UCSD-AML1 (cell line): ENCODE results near the gene SLPI.

Experiments used
- DNase-seq: peaks from one replicate; lab custom pipeline; 2025; ENCODE audit not compliant: unreplicated experiment; lab: John Stamatoyannopoulos, UW

SLPI gene

DNA sequence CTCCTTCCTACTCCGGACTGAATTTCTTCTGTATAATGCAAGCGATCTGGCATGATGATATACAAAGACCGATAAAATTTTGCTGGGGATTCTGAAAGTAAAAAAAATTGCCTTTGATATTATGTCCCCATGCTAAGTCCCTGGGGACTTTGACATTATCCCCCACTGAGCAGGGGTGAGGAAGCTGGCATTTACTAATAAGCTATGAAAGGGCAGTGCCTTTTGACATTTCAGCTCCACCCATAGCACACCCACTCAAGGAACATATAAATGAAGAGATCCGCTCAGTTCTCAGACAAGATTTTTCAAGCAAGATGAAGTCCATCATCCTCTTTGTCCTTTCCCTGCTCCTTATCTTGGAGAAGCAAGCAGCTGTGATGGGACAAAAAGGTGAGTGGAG is 33.3 kb downstream of the SLPI start, which contains the start of gene SEMG2:
TSS of gene SEMG2 (plus strand) at position 298 of the 400 bp plus-strand sequence. CDS start at position 315, 17 bp downstream.
- DNase-seq, result no peak

DNA sequence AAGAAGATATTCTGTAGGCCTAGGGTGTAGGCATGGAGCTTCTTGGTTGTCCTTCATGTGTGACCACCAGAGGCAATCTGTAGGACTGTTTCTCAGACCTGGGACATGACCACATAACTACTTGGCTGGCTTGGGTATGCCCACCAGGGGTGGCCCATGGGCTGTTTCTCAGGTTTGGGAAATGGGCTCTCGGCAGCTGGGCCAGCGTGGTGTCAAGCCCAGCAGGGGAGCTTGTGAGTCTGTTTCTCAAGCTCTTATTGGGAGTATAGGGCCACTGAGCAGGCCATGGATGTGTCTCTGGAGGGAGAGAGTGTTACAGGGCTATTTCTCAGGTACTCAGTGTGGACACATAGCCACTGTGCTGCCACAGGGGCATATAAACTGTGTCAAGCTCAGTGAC is 35.7 kb downstream of the SLPI start:
- DNase-seq, result no peak

DNA sequence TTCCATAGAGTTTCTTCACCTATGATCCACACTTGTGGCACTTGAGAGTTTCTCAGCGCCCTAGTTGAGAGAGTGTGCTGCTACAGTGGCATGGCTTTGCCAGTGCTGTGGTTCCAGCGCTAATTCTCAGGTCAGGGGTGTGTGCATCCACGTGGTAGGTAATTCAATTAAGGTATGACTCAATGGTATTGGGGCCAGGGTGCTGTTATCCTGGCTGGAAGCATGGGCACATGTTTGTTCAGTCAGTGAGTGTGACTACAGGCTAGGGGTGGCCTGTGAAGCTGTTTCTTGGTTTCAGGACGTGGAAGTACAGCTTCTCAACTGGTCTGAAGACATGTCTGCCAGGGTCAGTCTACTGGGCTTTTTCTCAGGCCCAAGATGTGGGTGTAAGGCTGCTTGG is 36.2 kb downstream of the SLPI start:
- no peak for DNase-seq

DNA sequence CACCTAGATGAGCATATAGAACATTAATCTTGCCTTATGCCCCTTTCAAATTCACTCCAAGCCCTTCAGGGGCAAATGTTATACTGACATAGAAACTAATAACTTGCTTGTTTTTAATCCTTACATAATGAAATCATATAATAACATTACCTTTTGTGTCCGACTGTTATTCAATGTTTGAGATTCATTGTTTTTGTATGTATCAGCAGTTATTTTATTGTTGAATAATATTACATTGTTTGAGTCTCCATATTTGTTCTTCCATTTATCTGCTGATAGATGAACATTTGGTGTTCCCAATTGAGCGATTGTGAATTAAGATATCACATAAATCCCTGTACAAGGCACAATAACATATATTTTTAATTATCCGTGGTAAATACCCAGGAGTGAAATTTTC is 41.5 kb downstream of the SLPI start:
- DNase-seq, result no peak

DNA sequence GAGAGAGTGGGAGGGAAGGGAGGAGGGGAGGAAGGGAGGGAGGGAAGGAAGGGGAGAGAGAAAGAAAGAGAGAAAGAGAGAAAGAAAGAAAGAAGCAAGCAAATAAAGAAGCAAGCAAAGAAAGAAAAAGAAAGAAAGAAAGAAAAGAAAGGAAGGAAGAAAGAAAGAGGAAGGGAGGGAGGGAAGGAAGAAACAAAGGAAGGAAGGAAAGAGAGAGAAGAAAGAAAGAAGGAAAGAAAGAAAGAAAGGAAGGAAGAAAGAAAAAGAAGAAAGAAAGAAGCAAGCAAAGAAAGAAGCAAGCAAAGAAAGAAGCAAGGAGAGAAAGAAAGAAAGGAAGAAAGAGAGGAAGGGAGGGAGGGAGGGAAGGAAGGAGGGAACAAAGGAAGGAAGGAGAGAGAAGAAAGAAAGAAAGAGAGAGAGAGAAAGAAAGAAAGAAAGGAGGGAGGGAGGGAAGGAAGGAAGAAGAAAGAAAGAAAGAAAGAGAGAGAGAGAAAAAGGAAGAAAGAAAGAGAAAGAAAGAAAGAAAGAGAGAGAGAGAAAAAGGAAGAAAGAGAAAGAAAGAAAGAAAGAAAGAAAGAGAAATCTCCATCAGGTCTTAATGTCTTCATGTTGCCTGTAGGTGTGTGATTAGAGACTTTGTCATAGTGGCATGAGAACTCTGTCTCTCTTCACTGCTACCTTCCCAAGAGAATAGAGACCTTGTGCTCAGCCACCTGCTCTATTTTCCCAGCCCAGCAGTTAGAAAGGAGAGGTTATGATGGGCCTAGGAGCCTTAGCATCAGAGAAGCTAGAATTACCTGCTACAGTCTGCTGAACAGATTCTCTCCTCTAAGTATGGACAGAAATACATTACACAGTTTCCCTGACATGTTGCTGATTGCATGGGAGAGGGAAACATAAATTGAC is 42.5 kb downstream of the SLPI start:
- DNase-seq, result no peak

DNA sequence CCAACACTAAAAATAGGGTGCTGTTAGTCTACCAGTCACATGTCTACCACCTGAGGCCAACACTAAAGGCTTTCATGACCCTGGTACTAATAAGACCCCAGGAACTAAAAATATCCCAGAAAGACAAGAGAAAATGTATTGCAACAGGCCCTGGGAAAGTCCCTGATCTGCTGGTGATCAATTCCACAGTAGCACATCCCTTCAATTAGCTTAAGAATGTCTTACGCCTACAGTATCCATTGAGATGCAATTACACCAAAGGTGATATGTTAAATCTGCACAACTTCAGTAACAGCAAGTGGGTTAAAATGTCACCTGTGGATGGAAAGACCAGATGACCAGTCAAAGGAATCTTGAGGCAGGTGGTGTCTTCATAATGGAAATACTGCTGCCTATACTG is 44.4 kb downstream of the SLPI start:
- no peak for DNase-seq

DNA sequence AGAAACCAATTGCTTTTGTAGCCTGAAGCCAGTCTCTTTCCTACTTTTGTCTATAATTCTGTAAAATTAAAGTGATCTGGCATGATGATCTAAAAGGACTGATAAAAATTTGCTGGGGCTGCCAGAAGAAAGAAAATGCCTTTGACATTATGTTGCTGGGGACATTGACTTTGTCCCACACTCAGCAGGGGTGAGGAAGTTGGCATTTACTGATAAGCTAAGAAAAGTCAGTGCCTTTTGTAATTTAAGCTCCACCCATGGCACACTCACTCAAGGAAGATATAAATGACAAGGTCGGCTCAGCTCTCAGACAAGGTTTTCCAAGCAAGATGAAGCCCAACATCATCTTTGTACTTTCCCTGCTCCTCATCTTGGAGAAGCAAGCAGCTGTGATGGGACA is 47.6 kb downstream of the SLPI start, which contains the start of gene SEMG1:
TSS of gene SEMG1 (plus strand) at position 309 of the 400 bp plus-strand sequence. CDS start at position 330, 21 bp downstream.
- no peak for DNase-seq
